B cell (primary cell): ENCODE results near the gene SCN11A. TPM values are rescaled to one million over a fixed set of nuclear protein-coding genes. Genes with fewer than 3 reads are reported as not detected.

Source experiments
- ATAC-seq: fragments of 200-7000 bp; cut with Tn5 transposase; one replicate; pipeline ENCODE4 v1.10.0; 2021; ENCODE audit warnings: low read depth, mild to moderate bottlenecking, moderate number of reproducible peaks, moderate library complexity
- CTCF ChIA-PET: fragments of 350-600 bp; sonication (Branson Sonifier 250); formaldehyde crosslinking; loops from one replicate; lab custom pipeline; 2021; ENCODE audit warnings: antibody characterized with exemption, inconsistent platforms; lab: Charles Lee
- POLR2A ChIA-PET: fragments of 350-600 bp; sonication (Branson Sonifier 250); formaldehyde crosslinking; loops from one replicate; lab custom pipeline; 2021; ENCODE audit warnings: antibody characterized with exemption; lab: Charles Lee
- DNase-seq: peaks from one replicate; pipeline ENCODE4 v3.0.0; 2013
- H2AFZ ChIP-seq: 2 replicates; pipeline ENCODE4 v1.6.1; 2012; ENCODE audit warnings: mild to moderate bottlenecking, low read depth, low read length; ENCODE audit not compliant: insufficient read depth, poor library complexity, severe bottlenecking
- H3K27ac ChIP-seq, 2 donors: 1 replicate in 1 of 2; 2 replicates in 1 of 2; pipeline ENCODE4 v1.5.1; 2012 to 2013; ENCODE audit warnings: low read length in 2 of 2, mild to moderate bottlenecking in 2 of 2, moderate library complexity in 1 of 2
- H3K27me3 ChIP-seq, 4 experiments: fragments of 200-600 bp in 1 of 4; sonication (generic) in 1 of 4; replicated peaks in 1 of 4; 1 replicate in 2 of 4; 2 replicates in 2 of 4; pipeline versions ENCODE4 v1.6.1 to v1.7.0; 2013 to 2016; ENCODE audit warnings: low read length in 3 of 4, mild to moderate bottlenecking in 2 of 4, mixed read lengths in 1 of 4, moderate library complexity in 1 of 4; ENCODE audit not compliant: insufficient read depth in 4 of 4, control insufficient read depth in 3 of 4; ENCODE audit errors: control extremely low read depth in 1 of 4
- H3K36me3 ChIP-seq, 2 experiments: replicated peaks in 1 of 2; 1 replicate in 1 of 2; 2 replicates in 1 of 2; pipeline versions ENCODE4 v1.6.1 to v1.7.1; 2013; ENCODE audit warnings: low read length in 1 of 2; ENCODE audit not compliant: insufficient read depth in 2 of 2, control insufficient read depth in 1 of 2; ENCODE audit errors: control extremely low read depth in 1 of 2, extremely low read depth in 1 of 2
- H3K4me1 ChIP-seq, 2 donors: fragments of 200-600 bp in 1 of 2; sonication (generic) in 1 of 2; 1 replicate in 1 of 2; 2 replicates in 1 of 2; pipeline versions ENCODE4 v1.5.1 to v1.6.1; 2013 to 2017; ENCODE audit warnings: low read length in 2 of 2; ENCODE audit not compliant: control insufficient read depth in 2 of 2, insufficient read depth in 2 of 2
- H3K4me2 ChIP-seq: replicated peaks from 2 replicates; pipeline ENCODE3; 2012; ENCODE audit warnings: mild to moderate bottlenecking, low read depth, low read length; ENCODE audit not compliant: poor library complexity, severe bottlenecking
- H3K4me3 ChIP-seq, 5 experiments: fragments of 200-600 bp in 1 of 5; sonication (generic) in 1 of 5; 1 replicate in 3 of 5; 2 replicates in 2 of 5; pipeline versions ENCODE4 v1.5.1 to v1.7.0; 2011 to 2016; ENCODE audit warnings: low read length in 4 of 5, mild to moderate bottlenecking in 4 of 5, low read depth in 2 of 5, control low read depth in 1 of 5, moderate library complexity in 1 of 5; ENCODE audit not compliant: insufficient read depth in 1 of 5; ENCODE audit errors: control extremely low read depth in 1 of 5, extremely low read depth in 1 of 5
- H3K79me2 ChIP-seq: fragments of 200-600 bp; sonication (generic); one replicate; pipeline ENCODE4 v1.6.0; 2016; ENCODE audit warnings: low read length; ENCODE audit not compliant: control insufficient read depth, insufficient read depth
- H3K9ac ChIP-seq: fragments of 200-600 bp; sonication (generic); 2 replicates; pipeline ENCODE4 v1.6.1; 2017; ENCODE audit warnings: mild to moderate bottlenecking, low read length, moderate library complexity
- H3K9me3 ChIP-seq, 3 donors: one replicate each; pipeline versions ENCODE4 v1.6.1 to v1.7.1; 2013; ENCODE audit warnings: low read length in 2 of 3; ENCODE audit not compliant: control insufficient read depth in 2 of 3, insufficient read depth in 1 of 3; ENCODE audit errors: control extremely low read depth in 1 of 3
- H4K20me1 ChIP-seq: 2 replicates; pipeline ENCODE4 v1.6.0; 2012; ENCODE audit warnings: mild to moderate bottlenecking, low read length; ENCODE audit not compliant: insufficient read depth, control insufficient read depth, poor library complexity, severe bottlenecking
- H3K27ac Mint-ChIP-seq: one replicate; pipeline ENCODE4 v1.8.0; 2021; ENCODE audit warnings: mixed read lengths
- H3K27me3 Mint-ChIP-seq: one replicate; pipeline ENCODE4 v1.8.0; 2021; ENCODE audit warnings: mixed read lengths
- H3K4me1 Mint-ChIP-seq: one replicate; pipeline ENCODE4 v1.8.0; 2021; ENCODE audit warnings: mixed read lengths
- H3K4me3 Mint-ChIP-seq: one replicate; pipeline ENCODE4 v1.8.0; 2021; ENCODE audit warnings: mixed read lengths
- H3K9me3 Mint-ChIP-seq: one replicate; pipeline ENCODE4 v1.8.0; 2022; ENCODE audit warnings: mixed read lengths; ENCODE audit not compliant: insufficient read depth
- CTCF ChIP-seq: fragments of 200-600 bp; IDR thresholded peaks from one replicate; pipeline ENCODE4 v1.8.0; 2022; ENCODE audit warnings: antibody characterized with exemption, mild to moderate bottlenecking
- EZH2 ChIP-seq: IDR thresholded peaks from 2 replicates; pipeline ENCODE4 v1.6.1; 2012; ENCODE audit warnings: borderline replicate concordance, low read depth, mild to moderate bottlenecking, moderate library complexity, low read length; ENCODE audit not compliant: insufficient read depth, poor library complexity, severe bottlenecking
- WGBS: methylation state at CpG from one replicate; pipeline ENCODE4 v1.1.5; 2013; ENCODE audit warnings: missing lambda C conversion rate; ENCODE audit not compliant: insufficient coverage; 5-methylcytosine and 5-hydroxymethylcytosine counted together
- intact Hi-C: fragments of 100-400 bp; cut with micrococcal nuclease; formaldehyde crosslinking; loops from one replicate; pipeline ENCODE4 v1.10.0; 2022
- polyA plus RNA-seq: library from polyadenylated mRNA; depleted of rRNA; stranded (reverse); fragments of >200 nt; gene quantifications from 2 replicates; pipeline ENCODE4 v1.2.3, GENCODE V29; 2012
- total RNA-seq, 2 donors: library from RNA; stranded (reverse); fragments of 120-200 nt in 1 of 2; gene quantifications; 1 replicate in 1 of 2; 2 replicates in 1 of 2; pipeline versions ENCODE4 v1.2.3 to v1.2.4, GENCODE V29; 2013 to 2022

Gene SCN11A
- total and polyA plus RNA-seq, 2 donors (not counting 1 experiment from before 2014, with no cell fraction given) = 0.07 to 0.25 TPM

- no peak overlapping the region for H3K4me3 ChIP-seq
- intact Hi-C loops = loop anchor here (10.0 kb wide), 1 partner anchor 891 kb away; the partner anchor contains the start of gene OXSR1
Observed at GRCh38 chr3:39056151-39056550, 4.4 kb upstream of the SCN11A start.

GRCh38 chr3:39053696-39054095 is 2.0 kb upstream of the SCN11A start:
- H3K4me3 Mint-ChIP-seq = no peak overlapping the region

More at GRCh38 chr3:39056151-39056550, 4.4 kb upstream of the SCN11A start:
- POLR2A ChIA-PET = no interaction called here
- Histone ChIP-seq H3K4me2 (no peak overlapping the region), H3K27me3 (no peaks in the 10 kb centered on the region), H4K20me1 (peaks cover 62% of the 10 kb centered on the region), H3K4me1 (peaks cover 9 to 14% of the 10 kb centered on the region in 2 donors), H3K27ac (no peak overlapping the region), H2AFZ (no peak overlapping the region), H3K9ac (no peak overlapping the region), H3K36me3 (peaks cover 6 to 10% of the 10 kb centered on the region in 2 experiments), H3K9me3 (peaks cover 0 to 4% (median 0%) of the 10 kb centered on the region in 3 donors), H3K79me2 (peaks cover 98% of the 10 kb centered on the region)
- Mint-ChIP-seq H3K4me3 (no peak overlapping the region), H3K9me3 (no peaks in the 10 kb centered on the region), H3K27me3 (no peaks in the 10 kb centered on the region), H3K27ac (no peak overlapping the region), H3K4me1 (peaks cover 48% of the 10 kb centered on the region)
- no CpG with 5 or more reads among the region's 3 CpGs for WGBS
- DNase-seq (no peak), ATAC-seq (no peak)
- TF ChIP-seq EZH2 (no peak), CTCF (no peak)
- CTCF ChIA-PET = interaction anchor here (1.1 kb wide), 1 partner anchor 9 kb away, joined by 4 read pairs; no protein-coding TSS in a partner anchor

More at GRCh38 chr3:39053696-39054095, 2.0 kb upstream of the SCN11A start:
- H3K4me1 ChIP-seq = peaks cover 11 to 15% of the 10 kb centered on the region in 2 donors
- H3K9ac ChIP-seq = no peak overlapping the region
- intact Hi-C loops = loop anchor here (2.0 to 10.0 kb wide), 3 partner anchors 331 to 1399 kb away; partner anchors contain the start of gene OXSR1
- H3K36me3 ChIP-seq = peaks cover 6% of the 10 kb centered on the region in 2 experiments
- no peaks in the 10 kb centered on the region for H3K27me3 Mint-ChIP-seq
- ChIA-PET CTCF (no interaction called here), POLR2A (no interaction called here)
- H3K4me1 Mint-ChIP-seq = peaks cover 48% of the 10 kb centered on the region
- peaks cover 42% of the 10 kb centered on the region for H4K20me1 ChIP-seq
- no peak overlapping the region for H3K4me2 ChIP-seq
- H2AFZ ChIP-seq = no peak overlapping the region
- TF ChIP-seq CTCF (no peak), EZH2 (no peak)
- peaks cover 80% of the 10 kb centered on the region for H3K79me2 ChIP-seq
- DNase-seq = no peak
- H3K27ac Mint-ChIP-seq = no peak overlapping the region
- no peaks in the 10 kb centered on the region for H3K9me3 Mint-ChIP-seq
- H3K9me3 ChIP-seq = no peaks in the 10 kb centered on the region
- H3K27me3 ChIP-seq = no peaks in the 10 kb centered on the region
- no peak overlapping the region for H3K4me3 ChIP-seq
- WGBS = 94% methylated on average over 2 of the region's 2 CpGs
- H3K27ac ChIP-seq = no peak overlapping the region
- no peak for ATAC-seq
